Measurements from ENCODE around the gene TNFRSF25.
"Not testable (repeated sequence)": the region's sequence is repeated elsewhere in the genome, so short reads cannot be mapped to it uniquely, and the experiment has no call there.

Gene TNFRSF25

GRCh38 chr1:6501279-6501813 lies 35.4 kb upstream of the TNFRSF25 start:
- no peak for DNase-seq

GRCh38 chr1:6500544-6501278 lies 34.7 kb upstream of the TNFRSF25 start:
- DNase-seq: no peak

GRCh38 chr1:6499296-6499695 lies 33.3 kb upstream of the TNFRSF25 start:
- DNase-seq: no peak

GRCh38 chr1:6498576-6499111 lies 32.7 kb upstream of the TNFRSF25 start:
- DNase-seq: no peak

GRCh38 chr1:6497867-6498575 lies 32.0 kb upstream of the TNFRSF25 start:
- DNase-seq: no peak

GRCh38 chr1:6497215-6497866 lies 31.4 kb upstream of the TNFRSF25 start:
- peak; percentile 32 for DNase-seq

- no peak for DNase-seq
Measured at GRCh38 chr1:6496890-6497214, 30.9 kb upstream of the TNFRSF25 start.

- no peak for DNase-seq
Measured at GRCh38 chr1:6496365-6496721, 30.4 kb upstream of the TNFRSF25 start.

- no peak for DNase-seq
Measured at GRCh38 chr1:6495540-6496364, 29.8 kb upstream of the TNFRSF25 start.

GRCh38 chr1:6495041-6495441 lies 29.1 kb upstream of the TNFRSF25 start:
- DNase-seq: no peak

- no peak for DNase-seq
Measured at GRCh38 chr1:6494627-6495026, 28.7 kb upstream of the TNFRSF25 start.

GRCh38 chr1:6493834-6494223 lies 27.9 kb upstream of the TNFRSF25 start:
- not testable (repeated sequence) for DNase-seq

- DNase-seq: no peak
Measured at GRCh38 chr1:6491966-6492365, 26.0 kb upstream of the TNFRSF25 start.

- no peak for DNase-seq
Measured at GRCh38 chr1:6491480-6491962, 25.5 kb upstream of the TNFRSF25 start, which contains the start of gene PLEKHG5. TSS of gene PLEKHG5 (minus strand) at chr1:6491667. CDS start at chr1:6477571, 14,096 bp downstream.

GRCh38 chr1:6491081-6491449 lies 25.1 kb upstream of the TNFRSF25 start:
- no peak for DNase-seq

- DNase-seq: peak; percentile 37
Measured at GRCh38 chr1:6490181-6491080, 24.5 kb upstream of the TNFRSF25 start.

GRCh38 chr1:6489799-6490180 lies 23.8 kb upstream of the TNFRSF25 start:
- peak; percentile 67 for DNase-seq

GRCh38 chr1:6489383-6489765 lies 23.4 kb upstream of the TNFRSF25 start:
- DNase-seq: no peak

- no peak for DNase-seq
Measured at GRCh38 chr1:6488602-6489382, 22.8 kb upstream of the TNFRSF25 start.

GRCh38 chr1:6487804-6488484 lies 22.0 kb upstream of the TNFRSF25 start:
- no peak for DNase-seq
